Left hindlimb (tissue), 1 donor: Measurements from ENCODE around the gene TCEAL9.
A peak's percentile ranks its signal among the peaks of the same experiment; 100 is the strongest.
"Not testable (repeated sequence)": the region's sequence is repeated elsewhere in the genome, so short reads cannot be mapped to it uniquely, and the experiment has no call there.

Experiments
- DNase-seq: peaks from one replicate; pipeline ENCODE4 v3.0.0-alpha.2; 2018

Gene TCEAL9, protein sequence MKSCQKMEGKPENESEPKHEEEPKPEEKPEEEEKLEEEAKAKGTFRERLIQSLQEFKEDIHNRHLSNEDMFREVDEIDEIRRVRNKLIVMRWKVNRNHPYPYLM

DNA sequence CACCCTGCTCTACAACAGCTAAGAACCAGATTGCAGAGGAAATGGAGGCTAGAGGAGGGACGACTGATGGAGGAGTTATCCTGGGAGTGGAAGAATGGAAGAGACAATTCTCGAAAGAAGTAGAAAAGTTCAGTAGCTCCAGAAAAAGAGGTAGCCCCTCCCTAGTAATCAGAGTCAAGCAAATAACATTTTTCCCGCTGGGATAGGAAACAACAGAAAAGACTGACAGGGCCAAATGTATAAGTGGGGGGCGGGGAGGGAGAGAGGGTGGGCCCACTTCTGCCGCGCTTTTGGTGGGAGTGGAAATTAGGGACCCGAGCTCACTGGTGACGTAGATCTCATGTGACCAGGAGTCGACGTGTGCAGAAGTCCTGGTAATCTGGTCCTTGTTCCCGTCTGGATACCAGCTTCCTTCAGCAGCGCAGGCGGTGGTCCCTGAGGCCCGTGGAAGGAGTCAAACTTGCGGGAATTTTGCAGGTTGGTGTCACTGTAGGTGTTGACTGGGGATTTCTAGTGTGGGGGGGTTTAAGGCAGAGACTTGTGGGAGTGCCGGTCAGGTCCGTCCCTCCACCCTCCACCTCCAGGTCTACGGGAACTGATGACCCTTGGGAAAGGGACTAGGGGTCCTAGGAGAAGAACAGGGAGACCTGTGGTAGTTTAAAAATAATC is at the start of gene TCEAL9:
Gene TCEAL9, plus strand, starts transcription at position 377 of the 669 bp plus-strand sequence. CDS start 1,179 bp downstream, outside the sequence.
- peak; percentile 88 for DNase-seq

DNA sequence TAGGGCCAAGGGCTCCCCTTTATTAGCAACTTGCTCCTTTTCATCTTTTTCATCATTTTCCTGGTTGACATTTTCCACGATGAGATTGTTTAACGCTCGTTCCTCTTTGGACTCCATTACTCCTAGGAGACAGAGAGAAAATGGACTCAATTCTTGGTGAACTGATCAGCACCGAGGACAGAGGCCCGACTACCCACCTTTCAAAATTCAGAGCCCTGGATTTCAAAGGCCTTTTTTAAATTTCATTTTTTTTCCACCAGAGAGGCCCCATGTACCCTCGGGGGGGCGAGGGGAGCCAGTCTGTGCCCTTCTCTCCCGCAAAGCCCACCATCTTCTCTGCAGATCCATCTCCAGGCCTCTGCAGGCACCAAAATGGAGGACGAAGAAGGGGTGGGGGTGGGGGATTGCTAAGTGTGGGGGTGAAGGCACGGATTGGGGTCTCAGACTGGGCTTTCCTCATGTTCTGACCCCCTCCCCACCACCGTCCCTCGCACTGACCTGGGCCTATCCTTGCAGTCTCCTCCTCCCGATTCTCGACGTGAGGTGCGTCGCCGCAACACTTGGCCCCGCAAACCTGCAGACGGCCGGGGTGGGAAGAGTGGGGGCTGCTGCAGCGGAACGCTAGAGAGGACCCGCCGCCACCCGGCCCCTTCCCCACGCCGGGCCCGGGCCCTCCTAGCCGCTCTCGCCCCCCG is 46.3 kb upstream of the TCEAL9 start:
- no peak for DNase-seq

DNA sequence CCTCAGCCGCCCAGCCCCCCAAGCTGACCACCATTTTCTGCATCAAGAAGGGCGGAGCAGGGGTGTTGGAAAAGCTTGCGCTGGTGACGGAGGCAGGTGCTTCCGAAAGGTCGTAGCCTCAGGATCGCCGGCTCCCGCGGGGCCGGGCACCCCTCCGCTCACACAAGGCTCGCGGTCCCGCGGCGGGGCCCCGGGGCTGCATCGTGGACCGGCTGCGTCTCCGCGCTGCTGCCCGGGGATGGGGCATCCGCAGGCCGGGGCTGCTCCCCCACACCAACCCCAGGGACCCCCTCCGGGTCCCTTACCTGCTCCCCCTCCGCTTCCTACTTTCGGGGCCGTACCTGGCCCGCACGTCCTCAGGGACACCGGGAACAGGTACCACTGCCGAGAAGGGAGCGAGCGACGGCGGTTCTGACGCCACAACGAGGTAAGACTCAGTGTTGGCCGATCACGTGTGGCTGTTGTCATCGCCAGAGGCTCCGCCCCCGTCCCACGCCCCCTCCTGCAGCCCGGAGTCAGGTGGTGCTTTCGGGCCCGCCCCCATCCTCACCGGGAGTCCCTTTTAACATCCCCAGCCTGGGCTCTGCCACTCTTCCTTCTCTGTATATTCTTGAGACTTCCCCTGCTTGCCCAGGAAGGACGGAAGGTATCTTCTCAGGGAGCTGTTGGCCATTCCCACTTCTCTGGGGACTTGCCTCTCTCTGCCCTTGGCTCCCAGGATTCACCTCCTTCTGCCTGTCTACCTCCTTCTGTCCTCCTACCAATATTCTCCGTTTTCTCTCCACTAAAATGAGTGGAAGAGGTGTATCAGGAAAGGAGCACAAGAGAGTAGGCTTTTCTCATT is 45.5 kb upstream of the TCEAL9 start, which contains the start of gene BEX2:
Gene BEX2, minus strand, starts transcription at position 436 of the 844 bp plus-strand sequence. CDS start 1,014 bp downstream, outside the sequence.
- peak; percentile 64 for DNase-seq

DNA sequence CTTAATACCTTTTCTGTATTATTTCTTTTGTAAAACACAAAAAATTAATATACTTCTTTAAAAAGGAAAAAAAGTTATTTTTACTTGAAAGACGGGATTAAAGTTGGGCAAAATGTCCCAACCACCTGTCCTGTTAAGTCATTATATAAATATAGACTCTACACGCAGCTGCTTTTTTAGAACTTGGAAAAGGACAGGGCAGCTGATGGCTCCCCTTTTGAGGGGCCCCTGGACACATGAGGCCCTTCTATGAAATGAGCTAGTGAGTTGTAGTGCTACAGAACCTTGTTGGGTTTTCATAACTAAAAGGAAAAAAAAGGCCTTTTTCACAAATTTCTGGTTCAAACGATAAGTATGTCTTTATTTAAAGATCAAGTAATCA is 44.9 kb upstream of the TCEAL9 start:
- no peak for DNase-seq

DNA sequence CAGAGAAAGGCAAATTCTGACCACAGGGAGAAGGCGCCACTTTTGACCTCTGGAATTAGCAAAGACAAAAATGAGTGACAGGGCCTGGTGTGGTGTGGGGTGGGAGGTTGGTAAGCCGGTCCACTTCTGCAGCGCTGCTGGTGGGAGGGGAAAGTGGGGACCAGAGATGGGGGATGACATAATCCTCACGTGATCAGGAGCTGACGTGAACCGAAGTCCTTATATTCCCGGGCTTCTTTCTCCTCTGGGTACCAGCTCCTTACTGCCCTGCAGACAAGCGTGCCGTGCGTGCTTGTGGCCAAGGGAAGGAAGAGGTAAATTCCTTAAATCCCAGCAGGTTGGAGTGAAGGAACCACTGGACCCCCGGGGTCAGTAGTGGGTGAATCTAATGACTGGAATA is 26.3 kb upstream of the TCEAL9 start, which contains the start of gene TCEAL7:
Gene TCEAL7, plus strand, starts transcription at position 249 of the 400 bp plus-strand sequence. CDS start 1,165 bp downstream, outside the sequence.
- peak; percentile 70 for DNase-seq

DNA sequence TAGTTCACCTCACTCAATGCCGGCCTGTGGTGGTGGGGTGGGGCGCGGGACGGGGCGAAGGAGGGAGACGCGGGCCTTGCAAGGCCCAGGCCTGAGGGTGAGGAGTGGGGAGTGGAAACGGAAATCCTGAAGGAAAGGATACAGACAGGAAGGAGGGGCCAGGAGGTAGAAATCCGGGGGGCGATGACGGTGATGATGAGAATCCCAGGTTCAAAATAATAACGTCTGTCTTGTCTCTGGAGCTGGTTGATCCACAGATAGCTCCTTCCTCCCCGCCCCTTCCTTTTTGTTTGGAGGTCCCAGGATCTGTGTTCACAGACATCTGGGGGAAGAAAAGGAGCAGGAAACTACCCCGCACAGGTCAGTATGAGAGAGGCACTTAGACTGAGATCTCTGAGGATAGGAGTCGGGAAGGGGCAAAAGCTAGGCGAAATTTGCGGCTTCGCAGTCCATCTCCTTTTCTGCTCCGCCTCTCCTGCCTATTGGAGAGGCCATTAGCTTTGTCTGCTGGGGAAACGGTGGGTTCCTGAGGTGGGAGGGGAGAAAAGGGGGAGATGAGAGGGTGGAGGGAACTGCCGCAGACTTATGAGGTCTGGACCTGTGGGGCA is 25.5 kb upstream of the TCEAL9 start:
- peak; percentile 48 for DNase-seq

DNA sequence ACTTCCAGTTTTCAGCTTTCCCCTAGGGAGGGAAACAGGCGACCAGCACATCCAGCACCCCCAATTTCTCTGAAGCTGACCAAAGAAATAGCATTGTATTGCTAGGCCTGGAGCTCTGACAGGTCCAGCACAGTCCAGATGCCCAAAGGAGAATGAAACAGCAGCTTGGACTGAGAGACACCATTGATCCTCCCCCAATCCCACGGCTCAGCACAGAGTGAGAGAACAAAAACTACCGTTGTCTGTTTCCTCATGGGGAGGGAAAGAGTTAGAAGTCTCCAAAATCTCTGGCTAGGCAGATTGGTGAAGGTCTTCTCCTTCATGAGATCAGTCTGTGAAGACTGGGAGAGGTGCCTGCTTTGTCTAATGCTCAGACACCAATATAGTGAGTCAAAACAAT is 17.6 kb upstream of the TCEAL9 start:
- DNase-seq: no peak

DNA sequence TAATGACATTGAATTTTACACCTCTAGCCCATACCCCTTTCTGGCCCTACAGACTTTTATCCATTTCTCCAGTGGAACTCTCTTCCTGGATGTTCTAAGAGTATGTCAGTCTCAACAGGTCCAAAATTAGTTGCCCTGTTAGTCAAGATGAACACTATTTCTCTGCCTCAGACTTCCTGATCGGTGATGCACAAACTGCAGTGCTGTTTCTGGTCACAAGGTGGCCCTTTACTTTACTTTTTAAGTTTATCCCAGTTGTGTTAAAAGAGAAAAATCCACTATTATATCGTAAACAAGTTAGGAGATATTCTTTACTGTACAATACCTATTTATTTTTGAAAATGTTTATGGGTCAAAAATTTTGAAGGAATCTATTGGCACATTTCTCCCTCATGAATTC is 13.2 kb upstream of the TCEAL9 start:
- DNase-seq: no peak

DNA sequence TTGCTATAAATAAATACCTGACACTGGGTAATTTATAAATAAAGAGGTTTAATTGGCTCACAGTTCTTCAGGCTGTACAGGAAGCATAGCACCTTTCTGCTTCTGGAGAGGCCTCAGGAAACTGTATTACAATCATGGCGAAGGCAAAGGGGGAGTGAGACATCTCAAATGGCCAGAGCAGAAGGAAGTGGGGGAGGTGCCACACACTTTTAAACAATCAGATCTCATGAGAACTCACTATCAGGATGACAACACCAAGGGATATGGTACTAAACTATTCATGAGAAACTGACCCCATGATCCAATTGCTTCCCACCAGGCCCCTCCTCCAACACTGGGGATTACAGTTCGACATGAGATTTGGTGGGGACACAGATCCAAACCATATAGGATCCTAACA is 11.7 kb upstream of the TCEAL9 start:
- no peak for DNase-seq

DNA sequence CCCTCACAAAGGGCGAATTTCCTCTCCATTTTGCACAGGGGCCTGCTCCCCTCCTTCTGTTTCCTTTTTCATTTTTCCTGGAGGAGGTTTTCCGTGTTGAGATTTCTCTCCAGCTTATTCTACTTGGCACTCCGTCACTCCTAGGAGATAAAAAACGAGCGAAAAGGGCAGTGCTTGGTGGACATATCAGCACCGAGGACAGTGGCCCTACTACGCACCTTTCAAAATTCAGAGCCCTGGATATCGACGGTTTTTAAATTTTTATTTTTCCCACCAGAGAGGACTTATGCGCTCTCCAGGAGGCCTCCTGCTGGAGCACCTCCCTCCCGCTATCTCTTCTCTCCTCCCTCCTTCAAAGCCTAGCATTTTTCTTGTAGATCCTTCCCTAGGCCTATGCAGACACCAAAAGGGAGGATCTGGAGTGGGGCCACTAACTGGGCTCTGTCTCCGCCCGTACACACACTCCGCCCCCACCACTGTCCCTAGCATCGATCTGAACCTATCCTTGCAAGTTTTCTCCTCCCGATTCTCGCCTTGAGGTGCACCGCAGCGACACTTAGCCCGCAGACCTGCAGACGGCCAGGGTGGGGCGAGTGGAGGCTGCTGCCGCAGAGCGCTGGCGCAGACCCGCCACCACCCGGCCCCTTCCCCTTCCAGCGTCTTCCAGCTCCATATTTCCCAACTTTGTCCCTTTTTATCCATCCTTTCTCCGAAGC is 8.5 kb upstream of the TCEAL9 start:
- no peak for DNase-seq

DNA sequence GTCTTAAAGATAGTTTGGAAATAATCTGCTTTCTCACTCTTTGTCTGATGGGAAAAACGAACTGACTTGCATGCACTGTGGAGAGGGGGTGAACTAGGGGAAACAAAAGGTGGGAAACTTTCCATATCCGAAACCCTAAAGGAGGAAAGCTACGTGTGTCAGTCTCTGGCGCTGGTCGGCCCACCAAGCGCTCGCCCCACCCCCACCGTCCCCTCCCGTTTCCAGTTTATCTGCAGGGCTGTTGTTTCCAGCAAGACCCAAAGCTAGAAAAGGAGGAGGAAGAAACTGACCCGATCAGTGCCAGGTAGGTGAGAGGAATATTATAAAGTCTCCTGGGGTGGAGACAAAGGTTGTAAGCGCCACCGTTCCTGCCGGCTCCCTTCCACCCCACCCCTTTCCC is 552 bp downstream of the TCEAL9 start:
- DNase-seq: peak; percentile 55

DNA sequence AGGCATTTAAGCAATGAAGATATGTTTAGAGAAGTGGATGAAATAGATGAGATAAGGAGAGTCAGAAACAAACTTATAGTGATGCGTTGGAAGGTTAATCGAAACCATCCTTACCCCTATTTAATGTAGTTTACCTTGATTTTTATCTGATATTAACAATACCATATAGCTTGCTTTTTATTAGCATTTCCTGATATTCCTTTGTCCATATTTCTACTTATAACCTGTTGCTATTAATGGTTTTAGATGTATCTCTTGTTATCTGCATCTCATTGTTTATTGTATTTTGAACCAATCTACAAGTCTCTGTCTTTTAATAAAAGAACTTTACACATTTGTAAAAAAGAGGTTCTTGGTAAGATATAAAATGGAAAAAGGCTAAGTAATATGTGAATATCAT is 1.6 kb downstream of the TCEAL9 start:
- DNase-seq: no peak

DNA sequence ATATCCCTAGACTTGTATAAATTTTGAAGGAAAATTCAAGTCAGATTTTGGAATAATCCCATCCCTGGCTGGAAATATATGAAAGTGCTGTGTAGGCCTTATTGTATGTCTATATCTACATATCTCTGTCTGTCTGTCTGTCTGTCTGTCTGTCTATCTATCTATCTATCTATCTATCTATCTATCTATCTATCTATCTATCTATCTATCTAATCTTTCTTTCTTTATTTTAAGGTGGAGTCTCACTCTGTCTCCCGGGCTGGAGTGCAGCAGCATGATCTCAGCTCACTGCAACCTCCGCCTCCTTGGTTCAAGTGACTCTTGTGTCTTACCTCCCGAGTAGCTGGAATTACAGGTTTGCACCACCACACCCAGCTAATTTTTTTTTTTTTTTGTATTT is 3.3 kb downstream of the TCEAL9 start:
- DNase-seq: not testable (repeated sequence)

DNA sequence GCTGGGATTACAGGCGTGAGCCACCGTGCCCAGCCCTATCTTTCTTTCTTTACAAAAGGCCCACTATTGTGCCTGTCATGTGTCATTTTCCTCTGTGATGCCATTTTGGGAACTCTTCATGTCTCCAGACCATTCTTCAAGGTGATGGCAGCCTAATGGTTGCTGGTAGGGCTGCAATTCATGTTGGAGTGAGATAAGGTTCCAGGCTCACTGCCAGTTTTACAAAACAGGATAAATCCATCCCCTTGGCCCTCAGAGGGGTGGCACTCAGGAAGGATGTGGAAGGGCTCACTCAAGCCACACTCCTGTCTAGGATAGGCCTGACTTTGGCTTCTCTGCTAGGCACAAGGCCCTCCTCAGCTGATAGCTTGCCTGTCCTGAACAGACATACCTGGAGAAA is 3.8 kb downstream of the TCEAL9 start:
- no peak for DNase-seq

DNA sequence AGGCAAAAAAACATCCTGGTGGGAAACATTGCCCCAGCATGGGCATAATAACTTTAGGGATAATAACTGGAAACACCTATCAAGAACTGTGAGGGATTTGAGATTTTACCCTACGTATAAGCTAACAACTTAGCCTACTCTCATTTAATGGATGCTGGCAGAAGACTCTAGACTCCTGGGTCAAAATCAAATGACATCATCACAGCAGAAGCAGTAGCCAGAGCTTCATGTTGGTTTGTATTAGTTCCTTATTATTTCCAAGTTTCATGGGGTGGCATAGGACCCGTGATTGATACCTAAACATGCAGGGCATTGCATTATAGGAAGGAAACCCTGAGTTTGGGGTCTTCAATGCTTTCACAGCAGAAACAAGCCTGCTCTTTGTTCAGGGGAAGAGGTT is 4.6 kb downstream of the TCEAL9 start:
- DNase-seq: no peak

DNA sequence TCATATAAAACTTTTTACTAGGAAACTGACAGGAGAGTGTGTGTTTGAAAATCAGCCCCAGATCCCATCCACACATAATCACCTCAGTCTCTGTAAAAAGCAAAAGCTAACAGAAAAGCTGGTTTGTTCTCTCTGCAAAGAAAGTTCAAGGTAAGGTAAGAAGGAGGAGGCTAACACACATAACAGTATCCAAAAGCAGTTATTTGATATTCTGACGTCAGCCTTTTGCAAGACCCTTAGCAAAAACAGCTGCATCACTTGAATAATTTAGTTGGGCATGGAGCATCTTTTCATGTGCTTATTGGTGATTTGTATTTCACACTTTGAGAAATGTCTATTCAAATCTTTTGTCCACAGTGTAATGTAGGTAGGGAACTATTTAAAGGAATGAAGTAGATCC is 5.5 kb downstream of the TCEAL9 start:
- DNase-seq: no peak

DNA sequence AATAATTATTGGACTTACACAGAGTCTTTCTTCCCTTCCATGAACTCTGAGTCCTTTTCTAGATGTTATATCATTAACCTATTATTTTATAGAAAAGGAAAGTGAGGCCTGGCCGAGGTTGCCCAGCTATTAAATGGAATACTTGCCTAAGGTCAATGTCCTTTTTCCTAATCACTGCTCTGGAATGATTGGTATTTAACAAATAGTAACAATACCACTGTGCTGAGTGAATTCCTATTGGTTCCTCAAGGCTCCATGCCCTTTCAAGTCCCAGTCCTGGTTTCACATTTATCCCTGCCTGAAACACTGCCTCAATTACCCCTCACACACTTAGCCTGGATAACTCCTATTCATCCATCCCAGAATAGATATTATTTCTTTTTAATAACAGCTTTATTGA is 6.2 kb downstream of the TCEAL9 start:
- no peak for DNase-seq

DNA sequence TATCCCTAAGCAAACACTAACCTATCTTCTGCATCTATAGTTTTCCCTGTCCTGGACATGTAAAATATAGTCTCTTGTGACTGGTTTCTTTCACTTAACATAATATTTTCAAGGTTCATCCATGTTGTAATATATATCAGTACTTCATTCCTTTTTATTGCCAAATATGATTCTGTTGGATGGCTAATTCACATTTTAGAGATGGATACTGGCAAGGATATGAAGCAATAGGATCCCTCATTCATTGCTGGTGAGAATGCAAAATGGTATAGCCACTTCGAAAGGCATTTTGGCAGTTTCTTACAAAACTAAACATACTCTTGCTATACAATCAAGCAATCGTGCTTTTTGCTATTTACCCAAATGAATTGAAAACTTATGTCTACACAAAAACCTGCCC is 6.7 kb downstream of the TCEAL9 start:
- no peak for DNase-seq

DNA sequence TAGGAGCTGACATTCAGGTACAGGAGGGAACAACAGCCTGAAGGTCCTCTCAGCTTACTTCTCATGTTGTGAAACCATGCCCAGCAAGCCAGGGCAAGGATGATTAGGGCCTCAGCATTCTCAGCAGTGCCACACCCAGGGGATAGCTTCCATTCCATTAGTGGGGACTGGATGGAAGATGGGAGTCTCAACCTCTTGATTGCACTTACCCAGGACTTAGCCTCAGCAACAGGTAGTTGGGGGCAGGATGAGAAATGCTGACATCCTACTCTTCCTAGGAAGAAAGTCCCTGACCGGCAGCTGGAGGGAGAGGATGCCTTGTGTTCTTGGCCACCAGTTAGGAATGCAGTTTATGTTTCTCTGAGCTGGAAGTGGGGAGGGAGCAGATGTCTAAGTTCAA is 11.2 kb downstream of the TCEAL9 start:
- DNase-seq: no peak

DNA sequence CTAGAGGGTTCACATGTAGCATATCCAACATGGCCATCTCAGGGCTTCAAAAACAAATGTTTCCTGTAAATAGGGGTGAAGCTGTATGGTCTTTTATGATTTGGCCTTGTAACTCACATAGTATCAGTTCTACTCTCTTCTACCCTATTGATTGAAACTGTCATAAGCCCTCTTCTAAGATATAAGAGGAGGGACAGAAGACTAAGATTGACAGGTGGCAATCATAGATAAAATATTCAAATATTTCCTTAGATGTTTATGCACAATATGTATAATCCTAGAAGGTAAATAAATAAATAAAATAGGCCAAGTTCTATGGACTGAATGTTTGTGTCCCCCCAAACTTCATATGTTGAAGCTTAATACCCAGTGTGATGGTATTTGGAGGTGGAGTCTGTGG is 13.2 kb downstream of the TCEAL9 start:
- no peak for DNase-seq

DNA sequence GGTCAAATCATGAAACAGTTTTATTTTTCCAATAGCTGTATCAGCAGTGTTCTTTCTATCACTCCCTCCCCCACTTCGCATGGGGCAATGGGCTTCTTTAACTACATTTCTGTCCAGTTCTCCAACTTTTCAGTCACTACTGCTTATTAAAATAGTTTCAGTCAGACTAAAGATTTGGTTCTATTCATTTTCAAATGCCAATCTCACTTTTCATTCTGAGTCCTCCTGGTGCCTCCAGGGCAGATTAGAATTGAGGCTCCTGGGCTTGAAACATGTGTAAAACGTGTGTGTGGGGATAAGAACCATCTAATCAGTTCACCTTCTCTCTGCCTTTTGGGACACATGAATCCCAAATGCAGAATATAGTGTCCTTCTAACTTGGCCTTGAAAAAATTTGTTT is 16.6 kb downstream of the TCEAL9 start:
- no peak for DNase-seq

DNA sequence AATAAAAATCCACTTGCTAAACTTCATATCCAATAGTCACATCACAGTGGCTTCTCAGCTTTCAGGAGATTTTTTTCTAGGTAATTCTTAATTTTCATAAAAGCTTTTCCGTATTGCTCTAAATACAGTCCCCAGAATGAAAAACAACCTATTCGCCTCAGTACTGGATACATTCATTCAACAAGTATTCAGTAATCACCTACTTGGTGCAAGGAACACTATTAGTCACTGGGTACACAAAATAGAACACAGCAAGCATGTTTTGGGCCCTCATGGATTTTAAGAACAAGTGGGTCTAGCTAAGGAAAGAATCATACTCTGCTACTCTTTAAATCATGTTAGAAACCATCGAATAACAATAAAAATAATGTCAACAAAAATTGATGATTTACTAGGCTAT is 17.3 kb downstream of the TCEAL9 start:
- DNase-seq: no peak
